GM12873 (cell line): ENCODE results near the gene PAX5.

Source experiments
- TF ChIP-seq, protein P1 (sequence below): IDR thresholded peaks from 2 replicates; pipeline ENCODE4 v1.5.1; 2012; ENCODE audit warnings: low read depth, mild to moderate bottlenecking, moderate library complexity, low read length, control low read depth; ENCODE audit not compliant: insufficient read depth; ENCODE audit errors: missing control alignments

Gene PAX5

DNA sequence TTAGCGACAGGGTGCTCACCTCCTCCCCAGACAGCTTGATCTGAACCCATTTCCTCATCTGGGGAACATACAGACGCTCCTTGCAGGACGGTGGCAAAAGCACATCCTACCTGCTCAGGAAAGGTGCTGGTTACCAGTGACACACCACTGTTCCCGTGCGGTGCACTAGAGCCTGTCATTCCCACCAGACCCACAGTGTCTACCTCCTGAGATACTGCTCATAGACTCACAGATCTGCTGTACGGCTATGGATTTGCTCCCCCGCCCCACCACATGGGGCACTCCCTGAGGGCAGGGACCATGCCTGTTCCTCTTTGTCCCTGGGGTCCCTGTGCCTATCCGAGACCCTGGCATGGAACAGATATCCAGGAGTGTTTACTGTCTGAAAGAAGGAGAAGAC is 208.9 kb downstream of the PAX5 start:
- TF ChIP-seq, protein P1, sequence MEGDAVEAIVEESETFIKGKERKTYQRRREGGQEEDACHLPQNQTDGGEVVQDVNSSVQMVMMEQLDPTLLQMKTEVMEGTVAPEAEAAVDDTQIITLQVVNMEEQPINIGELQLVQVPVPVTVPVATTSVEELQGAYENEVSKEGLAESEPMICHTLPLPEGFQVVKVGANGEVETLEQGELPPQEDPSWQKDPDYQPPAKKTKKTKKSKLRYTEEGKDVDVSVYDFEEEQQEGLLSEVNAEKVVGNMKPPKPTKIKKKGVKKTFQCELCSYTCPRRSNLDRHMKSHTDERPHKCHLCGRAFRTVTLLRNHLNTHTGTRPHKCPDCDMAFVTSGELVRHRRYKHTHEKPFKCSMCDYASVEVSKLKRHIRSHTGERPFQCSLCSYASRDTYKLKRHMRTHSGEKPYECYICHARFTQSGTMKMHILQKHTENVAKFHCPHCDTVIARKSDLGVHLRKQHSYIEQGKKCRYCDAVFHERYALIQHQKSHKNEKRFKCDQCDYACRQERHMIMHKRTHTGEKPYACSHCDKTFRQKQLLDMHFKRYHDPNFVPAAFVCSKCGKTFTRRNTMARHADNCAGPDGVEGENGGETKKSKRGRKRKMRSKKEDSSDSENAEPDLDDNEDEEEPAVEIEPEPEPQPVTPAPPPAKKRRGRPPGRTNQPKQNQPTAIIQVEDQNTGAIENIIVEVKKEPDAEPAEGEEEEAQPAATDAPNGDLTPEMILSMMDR: no peak

DNA sequence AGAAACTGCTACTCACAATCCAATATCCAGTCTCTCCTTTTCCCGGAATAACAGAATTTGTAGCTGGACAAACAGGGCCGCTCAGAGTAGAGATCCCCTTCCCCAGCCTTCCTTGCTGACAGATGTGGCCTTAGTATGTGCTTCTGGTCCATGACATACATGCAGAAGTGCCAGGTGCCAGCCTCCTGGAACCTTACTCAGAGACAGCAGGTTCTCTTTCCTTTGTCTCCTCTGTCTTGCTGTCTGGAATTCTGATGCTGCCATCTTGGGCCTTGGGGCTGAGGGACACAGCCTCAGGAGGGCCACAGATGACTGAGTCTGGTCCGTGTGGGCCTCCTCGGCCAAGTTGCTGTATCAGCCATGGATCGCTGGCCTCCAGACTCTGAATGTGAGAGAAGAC is 210.1 kb downstream of the PAX5 start:
- TF ChIP-seq, protein P1: no peak

DNA sequence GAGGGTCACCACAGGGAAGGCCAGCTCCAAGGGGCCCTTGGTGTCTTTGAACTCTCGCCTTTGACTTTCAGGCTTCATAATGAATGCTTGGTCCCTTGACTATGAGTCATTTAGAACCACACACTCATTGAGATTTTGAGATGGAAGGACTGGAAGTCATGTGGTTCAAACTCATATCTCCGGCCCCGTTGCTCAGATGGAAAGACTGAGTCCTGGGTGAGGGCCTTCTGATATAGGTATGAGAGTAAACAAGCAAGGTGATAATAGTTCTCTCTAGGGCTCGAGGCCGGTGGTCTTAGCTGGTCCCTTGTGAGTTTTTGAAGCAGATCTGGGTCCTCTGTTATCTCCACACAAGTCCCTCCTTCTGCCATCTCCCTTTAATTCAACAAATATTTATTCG is 210.6 kb downstream of the PAX5 start:
- TF ChIP-seq, protein P1: no peak

DNA sequence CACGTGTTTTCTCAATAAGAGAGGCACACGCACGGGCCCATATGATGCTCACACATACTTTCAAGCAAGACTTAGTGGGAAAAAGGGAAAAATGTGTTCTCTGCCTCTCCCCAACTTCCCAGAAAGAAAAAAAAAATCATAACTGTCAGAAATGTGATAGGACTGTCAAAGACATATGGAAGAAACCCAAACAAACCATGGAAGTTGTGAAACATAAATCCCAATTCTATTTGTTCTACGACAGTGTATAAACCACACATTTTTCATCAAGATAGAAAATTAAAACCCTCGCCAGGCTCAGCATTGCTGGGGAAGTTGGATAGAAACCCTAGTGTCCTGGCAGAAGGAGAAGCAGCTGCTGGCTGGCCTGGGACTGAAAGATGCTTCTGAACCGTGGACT is 211.9 kb downstream of the PAX5 start:
- TF ChIP-seq, protein P1: no peak

DNA sequence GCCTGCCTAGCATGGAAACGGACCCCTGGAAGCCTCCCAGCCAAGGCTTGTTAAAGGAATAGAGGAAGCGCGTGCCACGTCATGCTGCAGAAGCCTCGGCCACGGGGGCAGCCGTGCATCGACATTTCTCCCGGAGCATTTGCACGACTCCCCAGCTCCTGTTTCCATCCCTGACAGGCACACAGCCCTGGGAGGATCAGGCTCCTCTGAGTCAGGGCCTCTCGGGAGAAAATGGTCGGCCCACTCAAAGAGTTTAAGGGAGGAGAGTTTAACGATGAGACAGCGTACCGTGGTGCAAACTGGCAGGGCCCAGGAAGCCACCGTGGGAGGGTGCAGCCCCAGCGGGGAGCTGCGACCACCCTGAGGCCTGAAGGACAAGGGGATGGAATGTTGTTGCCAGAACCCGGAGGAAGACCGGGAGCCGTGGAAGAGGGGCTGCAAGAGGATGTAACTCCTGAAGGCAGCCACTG is 213.6 kb downstream of the PAX5 start:
- TF ChIP-seq, protein P1: no peak

DNA sequence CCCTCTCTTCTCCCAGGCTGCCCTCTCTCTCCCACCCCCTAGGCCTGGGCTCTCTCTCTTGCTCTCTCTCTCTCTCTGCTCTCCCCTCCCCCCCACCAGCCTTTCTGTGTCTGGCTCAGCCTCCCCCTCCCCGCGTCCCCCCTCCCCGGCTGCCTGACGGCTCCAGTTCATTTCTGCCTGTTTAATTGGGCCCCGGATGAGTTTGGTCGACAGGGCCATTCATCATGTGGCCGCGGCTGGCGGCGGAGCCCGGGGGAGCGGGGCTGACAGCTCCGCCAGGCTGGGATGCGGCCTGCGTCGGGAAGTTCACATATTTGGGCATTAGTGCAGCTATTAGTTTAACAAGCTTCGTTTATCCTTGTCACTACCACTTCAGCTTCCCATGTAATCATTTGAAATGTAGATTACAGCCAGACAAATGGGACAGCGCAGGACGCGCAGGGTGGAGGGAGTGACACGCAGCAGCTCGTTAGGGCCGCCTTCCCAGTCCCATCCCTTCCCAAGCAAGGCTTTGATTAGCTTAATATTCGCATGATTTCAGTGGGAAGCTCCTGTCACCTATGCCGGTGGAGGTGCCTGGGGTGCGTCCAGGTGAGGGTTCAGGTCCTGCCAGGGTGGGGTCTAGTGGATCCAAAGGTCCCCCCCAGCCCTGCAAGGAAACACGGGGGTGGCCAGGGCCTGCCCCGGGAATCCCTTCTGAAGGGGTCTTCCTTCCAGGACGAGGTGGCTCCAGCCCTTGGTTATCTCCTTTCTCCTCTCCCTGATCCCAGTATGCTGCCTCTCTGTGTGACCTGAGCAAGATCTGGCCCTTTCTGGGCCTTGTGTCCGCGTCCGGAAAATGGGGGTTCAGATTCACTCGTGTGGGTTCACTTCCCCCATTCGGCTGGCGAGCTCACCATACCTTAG is 214.8 kb downstream of the PAX5 start:
- TF ChIP-seq, protein P1: no peak

DNA sequence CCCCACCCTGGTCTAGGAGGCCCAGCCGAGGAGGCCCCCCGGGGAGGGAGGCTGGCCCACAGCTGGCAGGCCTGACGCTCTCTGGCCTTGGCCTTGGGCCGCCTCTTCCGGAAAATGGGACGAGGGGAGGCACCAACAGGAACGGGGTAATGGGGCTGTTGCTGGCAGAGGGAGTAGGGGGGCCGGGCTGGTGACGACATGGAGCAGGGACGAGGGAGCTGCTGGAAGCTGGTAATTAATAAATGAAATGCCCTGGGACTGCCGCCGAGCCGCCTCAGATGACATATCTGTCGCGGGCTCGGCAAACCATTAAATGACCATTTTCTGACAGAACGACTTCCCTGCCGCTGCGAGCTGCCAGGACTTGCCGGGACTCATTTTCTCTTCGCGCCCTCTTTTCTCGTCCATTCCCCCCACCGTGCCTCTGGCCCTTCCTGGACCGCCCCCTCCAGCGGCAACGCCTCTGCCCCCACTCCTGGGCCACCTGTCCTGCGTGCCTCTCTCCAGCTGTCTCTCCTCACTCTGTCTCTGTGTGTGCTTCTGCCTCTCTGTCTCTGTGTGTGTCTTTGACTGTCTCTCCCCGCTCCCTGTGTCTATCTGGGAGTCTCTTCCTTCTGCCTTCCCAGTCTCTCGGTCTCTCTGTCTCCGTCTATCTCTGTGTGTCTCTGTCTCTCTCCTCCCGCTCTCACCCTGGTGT is 215.7 kb downstream of the PAX5 start:
- TF ChIP-seq, protein P1: no peak
